ENCODE results near the gene RUNX1. TPM values are rescaled to one million over a fixed set of nuclear protein-coding genes. Genes with fewer than 3 reads are reported as not detected.

Gene RUNX1
- total RNA-seq, 1 donor from 2014 or later, result 25.4 TPM

DNA sequence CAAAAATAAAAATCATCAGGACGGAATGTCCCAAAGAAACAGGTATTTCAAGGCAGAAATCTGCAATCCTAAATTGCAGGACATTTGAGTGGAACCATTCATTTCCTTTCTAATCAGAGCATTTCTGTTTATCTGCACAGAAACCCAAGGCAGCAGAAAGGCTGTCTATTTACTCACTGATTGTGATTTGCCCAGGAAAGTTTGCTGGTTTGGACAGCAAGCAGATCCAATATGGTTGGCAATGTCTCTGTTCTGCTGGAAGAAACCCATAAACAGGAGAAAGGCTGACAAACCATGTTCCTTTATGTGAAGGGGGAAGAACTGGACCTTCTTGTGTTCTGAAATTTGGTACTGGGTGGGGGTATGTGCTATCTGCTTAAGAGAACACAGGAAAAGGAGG is 260.2 kb downstream of the RUNX1 start:
- no peak for DNase-seq (ENCODE audit: low read depth)

DNA sequence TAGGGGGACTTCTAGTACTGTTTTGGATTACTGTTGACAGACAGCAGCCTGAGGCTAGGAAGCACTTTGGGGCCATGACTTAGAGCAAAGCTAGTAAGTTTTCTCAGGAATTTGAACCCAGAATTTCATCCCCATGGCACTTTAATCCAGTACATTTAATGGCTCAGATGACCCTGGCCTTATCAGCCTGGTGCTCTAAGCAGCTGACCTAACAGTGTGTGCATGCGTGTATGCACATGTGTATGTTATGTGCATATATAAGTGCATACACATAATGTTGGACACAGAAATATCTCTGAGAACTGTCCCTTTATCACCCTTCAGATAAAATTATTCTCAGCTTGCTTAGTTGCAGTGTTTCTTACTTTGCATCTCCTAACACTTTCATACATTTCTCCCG is 265.3 kb downstream of the RUNX1 start:
- no peak for DNase-seq (ENCODE audit: low read depth)

- peak; percentile 52 for DNase-seq (ENCODE audit: low read depth)
These were observed 266.4 kb downstream of the RUNX1 start for GRCh38 chr21:34782506-34783360.

DNA sequence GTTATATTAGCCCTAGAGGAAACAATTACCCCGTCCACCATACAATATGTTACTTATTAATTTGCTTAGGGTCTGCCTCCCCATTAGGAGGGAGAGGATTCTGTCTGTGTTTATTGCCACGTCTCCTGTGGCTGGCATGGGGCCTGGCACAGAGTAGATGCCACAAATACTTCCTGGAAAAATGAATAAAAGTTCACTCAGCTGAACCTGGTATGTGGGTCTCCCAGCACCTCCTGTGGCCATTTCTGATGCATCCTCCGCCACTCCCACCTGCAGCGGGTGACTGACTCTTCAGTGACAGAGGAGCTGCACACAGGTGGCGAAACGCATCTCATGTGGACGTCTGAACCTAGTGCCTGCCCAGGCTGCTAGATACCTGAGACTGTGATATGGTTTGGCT is 267.6 kb downstream of the RUNX1 start:
- peak; percentile 92 for DNase-seq (ENCODE audit: low read depth)

GRCh38 chr21:34779860-34780259 is 269.2 kb downstream of the RUNX1 start:
- no peak for DNase-seq (ENCODE audit: low read depth)

- peak; percentile 95 for DNase-seq (ENCODE audit: low read depth)
These were observed 273.3 kb downstream of the RUNX1 start for GRCh38 chr21:34775793-34776192.

- DNase-seq (ENCODE audit: low read depth), result no peak
These were observed 274.4 kb downstream of the RUNX1 start for GRCh38 chr21:34774750-34775149.

DNA sequence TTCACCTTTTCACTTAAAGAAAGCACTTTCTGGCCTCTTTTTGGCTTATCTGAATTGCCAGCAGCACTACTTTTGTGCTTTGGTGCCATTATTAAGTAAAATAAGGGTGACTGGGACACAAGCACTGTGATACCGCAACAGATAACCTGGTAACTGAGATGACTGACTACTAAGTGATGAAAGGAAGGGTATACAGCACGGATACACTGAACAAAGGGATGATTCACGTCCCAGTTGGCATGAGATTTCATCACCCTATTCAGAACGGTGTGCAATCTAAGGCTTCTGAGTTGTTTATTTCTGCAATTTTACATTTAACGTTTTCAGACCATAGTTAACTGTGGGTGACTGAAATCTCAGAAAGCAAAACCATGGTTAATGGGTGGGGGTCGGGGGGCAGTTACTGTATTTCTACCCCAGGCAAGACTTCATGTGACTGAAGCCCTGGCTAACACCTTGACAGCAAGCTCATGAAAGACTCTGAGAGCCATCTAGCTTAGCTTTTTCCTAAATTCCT is 277.5 kb downstream of the RUNX1 start:
- DNase-seq (ENCODE audit: low read depth), result peak; percentile 84

GRCh38 chr21:34770576-34770975 is 278.5 kb downstream of the RUNX1 start:
- DNase-seq (ENCODE audit: low read depth), result no peak

- no peak for DNase-seq (ENCODE audit: low read depth)
These were observed 280.8 kb downstream of the RUNX1 start for GRCh38 chr21:34768326-34768725.

GRCh38 chr21:34766862-34767261 is 282.2 kb downstream of the RUNX1 start:
- DNase-seq (ENCODE audit: low read depth), result no peak

GRCh38 chr21:34765619-34766018 is 283.5 kb downstream of the RUNX1 start:
- DNase-seq (ENCODE audit: low read depth), result no peak

DNA sequence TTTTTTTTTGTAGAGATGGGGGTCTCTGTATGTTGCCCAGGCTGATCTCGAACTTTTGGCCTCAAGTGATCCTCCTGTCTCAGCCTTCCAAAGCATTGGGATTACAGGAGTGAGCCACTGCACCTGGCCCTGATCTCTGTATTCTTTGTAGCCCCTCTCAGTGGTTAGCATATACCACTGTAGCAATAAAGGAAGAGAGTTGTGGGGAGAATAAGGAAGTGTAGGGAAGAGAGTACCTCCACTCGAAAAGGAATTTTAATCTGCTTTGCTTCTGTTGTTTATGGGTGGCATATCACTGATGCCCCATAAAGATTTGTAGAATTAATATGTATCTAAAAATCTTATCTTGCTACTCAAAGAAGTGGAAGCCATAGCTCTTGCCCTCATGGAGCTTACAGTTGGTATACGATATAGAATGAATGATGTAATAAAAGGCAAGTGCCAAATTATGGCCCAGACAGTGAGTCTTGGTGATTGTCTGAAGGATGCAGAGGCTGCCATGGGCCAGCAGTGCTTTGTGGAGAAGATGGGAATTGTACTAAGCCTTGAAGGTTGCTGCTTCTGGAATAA is 284.3 kb downstream of the RUNX1 start:
- no peak for DNase-seq (ENCODE audit: low read depth)

DNA sequence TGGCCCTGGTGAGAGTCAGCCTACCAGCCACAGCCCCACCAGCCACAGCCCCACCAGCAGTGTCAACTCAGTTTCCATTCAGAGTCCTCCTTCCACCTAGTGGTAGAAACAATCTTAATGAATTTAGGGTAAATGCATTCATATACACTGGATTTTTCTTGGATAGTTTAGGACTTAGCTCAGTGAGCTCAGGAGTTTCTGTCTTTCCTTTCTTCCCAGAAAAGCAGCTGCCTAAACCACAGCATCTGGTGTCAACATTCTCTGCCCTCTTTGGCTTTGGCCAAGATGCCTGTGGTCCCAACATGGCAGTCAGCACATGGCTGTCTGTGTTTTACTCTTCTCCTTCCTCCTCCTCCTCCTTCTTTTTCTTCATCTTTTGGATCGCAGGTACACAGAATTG is 286.3 kb downstream of the RUNX1 start:
- peak; percentile 79 for DNase-seq (ENCODE audit: low read depth)

DNA sequence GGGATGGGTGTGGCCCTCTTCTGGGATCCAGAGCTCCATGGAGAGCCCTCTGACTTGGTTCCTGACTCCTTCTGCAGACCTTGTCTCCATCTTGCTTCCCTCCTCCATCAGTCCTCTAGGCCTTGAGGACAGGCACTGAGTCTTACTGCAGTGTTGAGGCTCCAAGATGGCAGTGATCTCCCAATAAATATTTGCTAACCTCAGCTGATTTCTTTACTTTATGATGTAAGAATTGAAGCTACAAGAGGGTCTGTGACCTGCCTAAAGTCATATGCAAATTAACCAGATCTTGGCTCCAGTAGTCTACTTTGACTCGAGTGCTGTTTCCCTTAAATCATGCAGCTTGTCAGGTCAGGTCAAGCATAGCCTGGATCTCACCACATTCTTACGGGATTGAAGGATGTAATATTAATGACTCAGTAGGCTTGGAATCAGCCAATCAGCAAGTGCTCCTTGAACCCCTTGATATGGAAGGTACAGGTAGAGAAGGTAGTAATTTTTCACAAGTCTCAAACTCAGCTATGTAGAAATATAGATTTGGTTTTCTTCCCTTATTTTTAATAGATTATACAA is 287.3 kb downstream of the RUNX1 start:
- DNase-seq (ENCODE audit: low read depth), result peak; percentile 89

- DNase-seq (ENCODE audit: low read depth), result no peak
These were observed 294.1 kb downstream of the RUNX1 start for GRCh38 chr21:34754690-34755647.

GRCh38 chr21:34748862-34749261 is 300.2 kb downstream of the RUNX1 start:
- DNase-seq (ENCODE audit: low read depth), result peak; percentile 32

DNA sequence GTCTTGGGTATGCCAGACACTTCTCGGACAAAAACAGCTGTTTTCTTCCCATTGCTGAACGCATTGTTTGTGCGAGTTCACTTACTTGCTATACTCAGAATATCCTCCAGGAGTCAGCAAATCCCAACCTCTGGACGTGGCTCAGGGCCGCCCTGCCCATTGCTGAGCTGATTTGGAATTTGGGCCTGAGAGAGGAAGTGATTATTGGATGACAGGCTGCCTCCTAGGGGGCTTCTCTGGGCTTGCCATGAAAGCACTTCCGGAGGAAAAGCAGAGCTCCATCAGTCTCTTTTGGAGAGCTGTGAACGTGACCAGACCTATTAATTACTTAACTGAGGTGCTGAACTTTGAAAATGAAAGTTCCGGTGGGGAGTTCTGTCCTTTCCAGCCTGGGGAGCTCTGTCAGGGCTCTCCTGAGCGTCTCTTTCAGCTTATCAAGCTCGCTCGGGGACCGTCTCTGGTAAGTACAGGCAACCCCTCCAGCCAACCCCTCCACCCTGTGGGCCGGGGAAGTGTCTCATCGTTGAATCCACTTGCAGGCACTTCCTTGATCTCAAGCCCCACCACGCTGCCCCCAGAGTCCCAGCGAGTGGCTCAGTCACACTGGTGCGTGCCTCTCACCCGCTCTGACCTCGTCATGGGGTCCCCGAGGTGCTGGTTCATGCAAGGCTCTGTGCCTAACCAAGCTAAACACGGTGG is 303.4 kb downstream of the RUNX1 start:
- peak; percentile 68 for DNase-seq (ENCODE audit: low read depth)

DNA sequence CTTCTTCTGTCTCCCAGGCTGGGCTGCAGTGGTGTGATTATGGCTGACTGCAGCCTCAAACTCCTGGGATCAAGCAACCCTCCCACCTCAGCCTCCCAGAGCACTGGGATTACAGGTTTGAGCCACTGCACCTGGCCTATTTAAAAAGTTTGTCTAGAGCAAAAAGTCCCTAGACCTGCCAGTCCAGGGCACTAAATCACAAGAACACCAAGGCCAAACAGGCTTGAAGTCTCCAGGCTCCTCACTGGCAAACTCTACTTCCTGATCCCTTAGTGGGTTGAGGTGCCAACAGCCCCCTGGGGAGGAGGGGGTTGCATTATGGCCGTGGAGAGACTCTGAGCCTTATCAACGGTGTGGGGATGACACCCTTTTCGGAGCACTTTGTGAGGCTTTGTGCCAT is 304.3 kb downstream of the RUNX1 start:
- no peak for DNase-seq (ENCODE audit: low read depth)

- DNase-seq (ENCODE audit: low read depth), result peak; percentile 70
These were observed 305.3 kb downstream of the RUNX1 start for GRCh38 chr21:34743831-34744230.

DNA sequence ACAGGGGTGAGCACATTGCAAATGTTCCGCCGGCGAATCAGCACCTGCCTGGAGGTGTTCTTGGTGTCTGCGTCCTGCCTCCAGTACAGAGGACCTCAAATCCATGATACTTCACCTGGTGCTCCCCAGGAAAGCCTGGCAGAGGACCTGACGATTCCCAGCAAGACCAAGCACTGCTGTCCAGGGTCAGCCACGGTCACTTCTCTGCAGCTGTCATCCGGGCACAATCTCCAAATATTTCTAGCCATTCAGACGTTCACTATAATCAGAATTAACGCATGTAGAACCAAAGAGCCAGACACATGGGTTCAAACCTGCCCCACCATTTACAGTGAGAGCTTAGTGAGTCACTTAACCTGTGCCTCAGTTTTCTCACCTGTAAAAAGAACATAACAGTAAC is 305.8 kb downstream of the RUNX1 start:
- DNase-seq (ENCODE audit: low read depth), result no peak
